ENCODE results near the gene ONECUT1.

Gene ONECUT1

GRCh38 chr15:52731732-52732470, 58.2 kb downstream of the ONECUT1 start:
- DNase-seq (ENCODE audit: low read depth) = no peak

GRCh38 chr15:52731004-52731403, 59.1 kb downstream of the ONECUT1 start:
- no peak for DNase-seq (ENCODE audit: low read depth)

GRCh38 chr15:52730594-52730993, 59.5 kb downstream of the ONECUT1 start:
- DNase-seq (ENCODE audit: low read depth) = no peak

GRCh38 chr15:52730173-52730572, 60.0 kb downstream of the ONECUT1 start:
- DNase-seq (ENCODE audit: low read depth) = peak; percentile 4

GRCh38 chr15:52728899-52729298, 61.2 kb downstream of the ONECUT1 start:
- no peak for DNase-seq (ENCODE audit: low read depth)

- no peak for DNase-seq (ENCODE audit: low read depth)
Observed at GRCh38 chr15:52727815-52728214, 62.3 kb downstream of the ONECUT1 start.

- no peak for DNase-seq (ENCODE audit: low read depth)
Observed at GRCh38 chr15:52726195-52726594, 63.9 kb downstream of the ONECUT1 start.

- DNase-seq (ENCODE audit: low read depth) = no peak
Observed at GRCh38 chr15:52718551-52718950, 71.6 kb downstream of the ONECUT1 start.

- DNase-seq (ENCODE audit: low read depth) = no peak
Observed at GRCh38 chr15:52717924-52718323, 72.2 kb downstream of the ONECUT1 start.

GRCh38 chr15:52717481-52717880, 72.7 kb downstream of the ONECUT1 start:
- no peak for DNase-seq (ENCODE audit: low read depth)

GRCh38 chr15:52716536-52716935, 73.6 kb downstream of the ONECUT1 start:
- DNase-seq (ENCODE audit: low read depth) = no peak

GRCh38 chr15:52715411-52715810, 74.7 kb downstream of the ONECUT1 start:
- DNase-seq (ENCODE audit: low read depth) = no peak

- DNase-seq (ENCODE audit: low read depth) = no peak
Observed at GRCh38 chr15:52714968-52715367, 75.2 kb downstream of the ONECUT1 start.

- no peak for DNase-seq (ENCODE audit: low read depth)
Observed at GRCh38 chr15:52710708-52711389, 79.3 kb downstream of the ONECUT1 start.

GRCh38 chr15:52710050-52710707, 80.0 kb downstream of the ONECUT1 start:
- DNase-seq (ENCODE audit: low read depth) = no peak

- DNase-seq (ENCODE audit: low read depth) = no peak
Observed at GRCh38 chr15:52709187-52709981, 80.8 kb downstream of the ONECUT1 start.

Measured in stimulated activated CD8-positive, alpha-beta memory T cell treated with anti-CD3 and anti-CD28 coated beads, Interleukin-15, amount 100 ng/mL, for 1 hour (primary cell).